HG02571 (cell line): ENCODE measurements around the gene SLC39A11.
"Not testable (repeated sequence)": the region's sequence is repeated elsewhere in the genome, so short reads cannot be mapped to it uniquely, and the experiment has no call there.

Experiments
- ATAC-seq: cut with Tn5 transposase; IDR thresholded peaks from one replicate; pipeline ENCODE4 v1.9.1; 2021; ENCODE audit warnings: mild to moderate bottlenecking, moderate library complexity; ENCODE audit not compliant: unreplicated experiment

SLC39A11 gene

GRCh38 chr17:73013816-73014663, 78.4 kb downstream of the SLC39A11 start:
- no peak for ATAC-seq

- ATAC-seq: no peak
Measured at GRCh38 chr17:73013301-73013700, 79.2 kb downstream of the SLC39A11 start.

GRCh38 chr17:73011016-73011486, 81.4 kb downstream of the SLC39A11 start:
- ATAC-seq: no peak

GRCh38 chr17:73010414-73010813, 82.1 kb downstream of the SLC39A11 start:
- ATAC-seq: no peak

GRCh38 chr17:73007407-73007806, 85.1 kb downstream of the SLC39A11 start:
- no peak for ATAC-seq

GRCh38 chr17:73005360-73005759, 87.1 kb downstream of the SLC39A11 start:
- ATAC-seq: no peak

GRCh38 chr17:73003487-73003886, 89.0 kb downstream of the SLC39A11 start:
- no peak for ATAC-seq

GRCh38 chr17:73000832-73001231, 91.7 kb downstream of the SLC39A11 start:
- no peak for ATAC-seq

GRCh38 chr17:72999474-72999873, 93.0 kb downstream of the SLC39A11 start:
- not testable (repeated sequence) for ATAC-seq

- ATAC-seq: no peak
Measured at GRCh38 chr17:72998343-72998742, 94.1 kb downstream of the SLC39A11 start.

GRCh38 chr17:72997559-72997958, 94.9 kb downstream of the SLC39A11 start:
- ATAC-seq: no peak

- ATAC-seq: no peak
Measured at GRCh38 chr17:72996791-72997190, 95.7 kb downstream of the SLC39A11 start.

GRCh38 chr17:72995008-72995656, 97.4 kb downstream of the SLC39A11 start:
- ATAC-seq: no peak

GRCh38 chr17:72992783-72993467, 99.6 kb downstream of the SLC39A11 start:
- not testable (repeated sequence) for ATAC-seq

- ATAC-seq: no peak
Measured at GRCh38 chr17:72991651-72992050, 100.8 kb downstream of the SLC39A11 start.

GRCh38 chr17:72989074-72989610, 103.3 kb downstream of the SLC39A11 start:
- no peak for ATAC-seq

GRCh38 chr17:72988451-72988850, 104.0 kb downstream of the SLC39A11 start:
- no peak for ATAC-seq

GRCh38 chr17:72987166-72987565, 105.3 kb downstream of the SLC39A11 start:
- no peak for ATAC-seq

GRCh38 chr17:72985882-72986720, 106.4 kb downstream of the SLC39A11 start:
- no peak for ATAC-seq

- no peak for ATAC-seq
Measured at GRCh38 chr17:72984926-72985325, 107.6 kb downstream of the SLC39A11 start.
